SK-N-SH treated with all-trans-retinoic acid at 6 μM for 48 hours (cell line): ENCODE data around the gene SCAMP1.

Source experiments
- ATAC-seq: fragments of 200-7000 bp; cut with Tn5 transposase; 3 replicates; pipeline ENCODE4 v1.9.1; 2020; ENCODE audit warnings: mild to moderate bottlenecking, moderate library complexity
- ARNTL ChIP-seq: fragments of 450-650 bp; formaldehyde crosslinking; IDR thresholded peaks from 2 replicates; pipeline ENCODE4 v1.5.0; 2020; ENCODE audit warnings: low read depth, mild to moderate bottlenecking, moderate library complexity, borderline replicate concordance
- BACH2 ChIP-seq: fragments of 250-450 bp; sonication (Bioruptor Pico); IDR thresholded peaks from 2 replicates; pipeline ENCODE4 v1.9.0; 2021; ENCODE audit warnings: mild to moderate bottlenecking, borderline replicate concordance
- CSDC2 ChIP-seq: fragments of 250-450 bp; sonication (Bioruptor Pico); IDR thresholded peaks from 2 replicates; pipeline ENCODE4 v1.5.0; 2020; ENCODE audit warnings: mild to moderate bottlenecking, moderate library complexity
- ESRRG ChIP-seq: fragments of 250-450 bp; sonication (Bioruptor Pico); IDR thresholded peaks from 2 replicates; pipeline ENCODE4 v1.6.1; 2021; ENCODE audit warnings: mild to moderate bottlenecking
- GLIS3 ChIP-seq: fragments of 250-450 bp; sonication (Bioruptor Pico); IDR thresholded peaks from 2 replicates; pipeline ENCODE4 v1.5.0; 2020; ENCODE audit warnings: mild to moderate bottlenecking, moderate library complexity
- ISL1 ChIP-seq: fragments of 250-450 bp; sonication (Bioruptor Pico); IDR thresholded peaks from 2 replicates; pipeline ENCODE4 v2.1.2; 2022; ENCODE audit warnings: mild to moderate bottlenecking, moderate library complexity
- OSR1 ChIP-seq: fragments of 250-450 bp; sonication (Bioruptor Pico); IDR thresholded peaks from 2 replicates; pipeline ENCODE4 v1.8.0; 2022; ENCODE audit warnings: moderate library complexity, mild to moderate bottlenecking, inconsistent platforms
- RARB ChIP-seq: fragments of 250-450 bp; sonication (Bioruptor Pico); IDR thresholded peaks from 2 replicates; pipeline ENCODE4 v1.8.0; 2021; ENCODE audit warnings: mild to moderate bottlenecking, moderate library complexity
- SNAI2 ChIP-seq: fragments of 250-450 bp; sonication (Bioruptor Pico); IDR thresholded peaks from 2 replicates; pipeline ENCODE4 v1.5.0; 2020; ENCODE audit warnings: mild to moderate bottlenecking, moderate library complexity
- ZC3H10 ChIP-seq: fragments of 250-450 bp; sonication (Bioruptor Pico); IDR thresholded peaks from 2 replicates; pipeline ENCODE4 v1.5.1; 2021; ENCODE audit warnings: mild to moderate bottlenecking, moderate library complexity
- ZFP3 ChIP-seq: fragments of 250-450 bp; sonication (Bioruptor Pico); IDR thresholded peaks from 2 replicates; pipeline ENCODE4 v1.5.0; 2020; ENCODE audit warnings: mild to moderate bottlenecking, moderate library complexity
- ZFP30 ChIP-seq: fragments of 450-650 bp; formaldehyde crosslinking; IDR thresholded peaks from 2 replicates; pipeline ENCODE4 v1.5.0; 2022; ENCODE audit warnings: mild to moderate bottlenecking, moderate library complexity
- ZNF565 ChIP-seq: fragments of 450-650 bp; formaldehyde crosslinking; conservative IDR thresholded peaks from 2 replicates; pipeline ENCODE4 v1.5.0; 2020; ENCODE audit warnings: low read depth, mild to moderate bottlenecking, moderate library complexity
- ZNF70 ChIP-seq: fragments of 450-650 bp; formaldehyde crosslinking; IDR thresholded peaks from 2 replicates; pipeline ENCODE4 v1.5.0; 2020; ENCODE audit warnings: mild to moderate bottlenecking, moderate library complexity
- ZNF8 ChIP-seq: fragments of 450-650 bp; formaldehyde crosslinking; IDR thresholded peaks from 2 replicates; pipeline ENCODE4 v1.5.0; 2020; ENCODE audit warnings: mild to moderate bottlenecking, moderate library complexity
- TF ChIP-seq, protein P1 (sequence below): fragments of 250-450 bp; sonication (Bioruptor Pico); IDR thresholded peaks from 2 replicates; pipeline ENCODE4 v1.5.1; 2020; ENCODE audit warnings: low read depth, mild to moderate bottlenecking, moderate library complexity
- TF ChIP-seq, protein P2 (sequence below): fragments of 250-450 bp; sonication (Bioruptor Pico); IDR thresholded peaks from 2 replicates; pipeline ENCODE4 v1.8.0; 2020; ENCODE audit warnings: mild to moderate bottlenecking, moderate library complexity, borderline replicate concordance
- TF ChIP-seq, protein P3 (sequence below): fragments of 250-450 bp; sonication (Bioruptor Pico); IDR thresholded peaks from 2 replicates; pipeline ENCODE4 v1.5.0; 2020; ENCODE audit warnings: mild to moderate bottlenecking, moderate library complexity
- TF ChIP-seq, protein P4 (sequence below): fragments of 250-450 bp; sonication (Bioruptor Pico); IDR thresholded peaks from 2 replicates; pipeline ENCODE4 v1.5.1; 2021; ENCODE audit warnings: mild to moderate bottlenecking, moderate library complexity
- TF ChIP-seq, protein P5 (sequence below): fragments of 250-450 bp; sonication (Bioruptor Pico); IDR thresholded peaks from 2 replicates; pipeline ENCODE4 v1.8.0; 2021; ENCODE audit warnings: low read depth, mild to moderate bottlenecking, moderate library complexity, borderline replicate concordance

The SCAMP1 gene

DNA sequence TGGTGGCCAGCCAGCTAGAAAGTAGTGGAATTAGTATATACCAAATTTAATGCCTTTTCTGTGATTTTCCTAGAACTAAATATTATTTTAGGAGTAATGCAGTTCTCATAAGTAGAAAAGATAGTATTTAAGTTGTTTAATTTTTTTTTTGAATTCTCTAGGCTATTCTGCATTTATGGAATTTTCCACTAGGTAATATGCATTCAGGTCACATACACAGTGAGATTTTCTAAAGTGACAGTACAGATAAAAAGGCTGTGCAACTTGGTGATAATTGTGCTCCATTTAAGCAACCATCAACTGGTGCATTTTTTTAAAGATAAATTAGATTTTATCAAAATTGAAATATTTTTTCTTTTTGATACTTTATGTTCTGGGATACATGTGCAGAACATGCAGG is 111.5 kb downstream of the SCAMP1 start:
- no peak for TF ChIP-seq ARNTL (CRISPR knock-in tag)
- no peak for ATAC-seq

DNA sequence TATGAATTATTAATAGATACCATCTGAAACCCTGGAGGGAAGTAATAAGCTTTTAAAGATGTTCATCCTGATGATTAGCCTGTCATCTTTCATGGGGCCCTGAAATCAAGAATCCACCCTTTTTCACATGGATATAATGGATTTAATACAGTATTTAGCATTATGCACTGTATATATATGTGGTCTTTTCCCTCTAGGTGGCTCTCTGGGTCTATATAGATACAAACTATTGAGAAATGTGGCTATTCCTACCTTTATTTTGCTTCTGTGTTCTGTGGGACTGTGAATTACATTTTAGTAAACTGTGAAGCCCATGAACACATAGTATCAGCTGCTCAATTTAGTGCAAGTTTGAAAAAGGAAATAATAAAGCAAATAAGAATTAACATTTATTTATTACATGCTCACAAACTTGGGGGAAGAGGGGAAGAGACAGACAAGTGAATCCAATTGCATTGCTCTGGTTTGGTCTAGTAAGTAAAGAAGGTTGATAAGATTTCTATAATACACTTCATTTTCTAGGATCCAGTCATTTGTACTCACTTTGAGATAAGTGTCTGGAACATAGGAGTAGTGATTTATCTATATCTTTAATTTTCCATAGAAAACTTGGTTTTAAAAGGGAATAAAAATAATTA is 112.2 kb downstream of the SCAMP1 start:
- peak; percentile 94 for ATAC-seq
- TF ChIP-seq, protein P1, sequence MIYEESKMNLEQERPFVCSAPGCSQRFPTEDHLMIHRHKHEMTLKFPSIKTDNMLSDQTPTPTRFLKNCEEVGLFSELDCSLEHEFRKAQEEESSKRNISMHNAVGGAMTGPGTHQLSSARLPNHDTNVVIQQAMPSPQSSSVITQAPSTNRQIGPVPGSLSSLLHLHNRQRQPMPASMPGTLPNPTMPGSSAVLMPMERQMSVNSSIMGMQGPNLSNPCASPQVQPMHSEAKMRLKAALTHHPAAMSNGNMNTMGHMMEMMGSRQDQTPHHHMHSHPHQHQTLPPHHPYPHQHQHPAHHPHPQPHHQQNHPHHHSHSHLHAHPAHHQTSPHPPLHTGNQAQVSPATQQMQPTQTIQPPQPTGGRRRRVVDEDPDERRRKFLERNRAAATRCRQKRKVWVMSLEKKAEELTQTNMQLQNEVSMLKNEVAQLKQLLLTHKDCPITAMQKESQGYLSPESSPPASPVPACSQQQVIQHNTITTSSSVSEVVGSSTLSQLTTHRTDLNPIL (CRISPR knock-in tag): no peak
- TF ChIP-seq ZC3H10 (no peak), ZNF70 (no peak), BACH2 (CRISPR knock-in tag) (no peak), ZNF8 (no peak), ESRRG (no peak), GLIS3 (CRISPR knock-in tag) (no peak), OSR1 (CRISPR knock-in tag) (no peak), SNAI2 (no peak), ZNF565 (CRISPR knock-in tag) (no peak), RARB (CRISPR knock-in tag) (no peak), CSDC2 (CRISPR knock-in tag) (no peak), ZFP30 (no peak), ZFP3 (CRISPR knock-in tag) (no peak), ISL1 (CRISPR knock-in tag) (no peak), ARNTL (CRISPR knock-in tag) (no peak)
- TF ChIP-seq, protein P2, sequence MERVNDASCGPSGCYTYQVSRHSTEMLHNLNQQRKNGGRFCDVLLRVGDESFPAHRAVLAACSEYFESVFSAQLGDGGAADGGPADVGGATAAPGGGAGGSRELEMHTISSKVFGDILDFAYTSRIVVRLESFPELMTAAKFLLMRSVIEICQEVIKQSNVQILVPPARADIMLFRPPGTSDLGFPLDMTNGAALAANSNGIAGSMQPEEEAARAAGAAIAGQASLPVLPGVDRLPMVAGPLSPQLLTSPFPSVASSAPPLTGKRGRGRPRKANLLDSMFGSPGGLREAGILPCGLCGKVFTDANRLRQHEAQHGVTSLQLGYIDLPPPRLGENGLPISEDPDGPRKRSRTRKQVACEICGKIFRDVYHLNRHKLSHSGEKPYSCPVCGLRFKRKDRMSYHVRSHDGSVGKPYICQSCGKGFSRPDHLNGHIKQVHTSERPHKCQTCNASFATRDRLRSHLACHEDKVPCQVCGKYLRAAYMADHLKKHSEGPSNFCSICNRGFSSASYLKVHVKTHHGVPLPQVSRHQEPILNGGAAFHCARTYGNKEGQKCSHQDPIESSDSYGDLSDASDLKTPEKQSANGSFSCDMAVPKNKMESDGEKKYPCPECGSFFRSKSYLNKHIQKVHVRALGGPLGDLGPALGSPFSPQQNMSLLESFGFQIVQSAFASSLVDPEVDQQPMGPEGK (CRISPR knock-in tag): no peak
- TF ChIP-seq, protein P3, sequence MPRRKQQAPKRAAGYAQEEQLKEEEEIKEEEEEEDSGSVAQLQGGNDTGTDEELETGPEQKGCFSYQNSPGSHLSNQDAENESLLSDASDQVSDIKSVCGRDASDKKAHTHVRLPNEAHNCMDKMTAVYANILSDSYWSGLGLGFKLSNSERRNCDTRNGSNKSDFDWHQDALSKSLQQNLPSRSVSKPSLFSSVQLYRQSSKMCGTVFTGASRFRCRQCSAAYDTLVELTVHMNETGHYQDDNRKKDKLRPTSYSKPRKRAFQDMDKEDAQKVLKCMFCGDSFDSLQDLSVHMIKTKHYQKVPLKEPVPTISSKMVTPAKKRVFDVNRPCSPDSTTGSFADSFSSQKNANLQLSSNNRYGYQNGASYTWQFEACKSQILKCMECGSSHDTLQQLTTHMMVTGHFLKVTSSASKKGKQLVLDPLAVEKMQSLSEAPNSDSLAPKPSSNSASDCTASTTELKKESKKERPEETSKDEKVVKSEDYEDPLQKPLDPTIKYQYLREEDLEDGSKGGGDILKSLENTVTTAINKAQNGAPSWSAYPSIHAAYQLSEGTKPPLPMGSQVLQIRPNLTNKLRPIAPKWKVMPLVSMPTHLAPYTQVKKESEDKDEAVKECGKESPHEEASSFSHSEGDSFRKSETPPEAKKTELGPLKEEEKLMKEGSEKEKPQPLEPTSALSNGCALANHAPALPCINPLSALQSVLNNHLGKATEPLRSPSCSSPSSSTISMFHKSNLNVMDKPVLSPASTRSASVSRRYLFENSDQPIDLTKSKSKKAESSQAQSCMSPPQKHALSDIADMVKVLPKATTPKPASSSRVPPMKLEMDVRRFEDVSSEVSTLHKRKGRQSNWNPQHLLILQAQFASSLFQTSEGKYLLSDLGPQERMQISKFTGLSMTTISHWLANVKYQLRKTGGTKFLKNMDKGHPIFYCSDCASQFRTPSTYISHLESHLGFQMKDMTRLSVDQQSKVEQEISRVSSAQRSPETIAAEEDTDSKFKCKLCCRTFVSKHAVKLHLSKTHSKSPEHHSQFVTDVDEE (CRISPR knock-in tag): no peak
- TF ChIP-seq, protein P4, sequence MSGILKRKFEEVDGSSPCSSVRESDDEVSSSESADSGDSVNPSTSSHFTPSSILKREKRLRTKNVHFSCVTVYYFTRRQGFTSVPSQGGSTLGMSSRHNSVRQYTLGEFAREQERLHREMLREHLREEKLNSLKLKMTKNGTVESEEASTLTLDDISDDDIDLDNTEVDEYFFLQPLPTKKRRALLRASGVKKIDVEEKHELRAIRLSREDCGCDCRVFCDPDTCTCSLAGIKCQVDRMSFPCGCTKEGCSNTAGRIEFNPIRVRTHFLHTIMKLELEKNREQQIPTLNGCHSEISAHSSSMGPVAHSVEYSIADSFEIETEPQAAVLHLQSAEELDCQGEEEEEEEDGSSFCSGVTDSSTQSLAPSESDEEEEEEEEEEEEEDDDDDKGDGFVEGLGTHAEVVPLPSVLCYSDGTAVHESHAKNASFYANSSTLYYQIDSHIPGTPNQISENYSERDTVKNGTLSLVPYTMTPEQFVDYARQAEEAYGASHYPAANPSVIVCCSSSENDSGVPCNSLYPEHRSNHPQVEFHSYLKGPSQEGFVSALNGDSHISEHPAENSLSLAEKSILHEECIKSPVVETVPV (CRISPR knock-in tag): no peak
- TF ChIP-seq, protein P5, sequence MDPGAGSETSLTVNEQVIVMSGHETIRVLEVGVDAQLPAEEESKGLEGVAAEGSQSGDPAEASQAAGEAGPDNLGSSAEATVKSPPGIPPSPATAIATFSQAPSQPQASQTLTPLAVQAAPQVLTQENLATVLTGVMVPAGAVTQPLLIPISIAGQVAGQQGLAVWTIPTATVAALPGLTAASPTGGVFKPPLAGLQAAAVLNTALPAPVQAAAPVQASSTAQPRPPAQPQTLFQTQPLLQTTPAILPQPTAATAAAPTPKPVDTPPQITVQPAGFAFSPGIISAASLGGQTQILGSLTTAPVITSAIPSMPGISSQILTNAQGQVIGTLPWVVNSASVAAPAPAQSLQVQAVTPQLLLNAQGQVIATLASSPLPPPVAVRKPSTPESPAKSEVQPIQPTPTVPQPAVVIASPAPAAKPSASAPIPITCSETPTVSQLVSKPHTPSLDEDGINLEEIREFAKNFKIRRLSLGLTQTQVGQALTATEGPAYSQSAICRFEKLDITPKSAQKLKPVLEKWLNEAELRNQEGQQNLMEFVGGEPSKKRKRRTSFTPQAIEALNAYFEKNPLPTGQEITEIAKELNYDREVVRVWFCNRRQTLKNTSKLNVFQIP (CRISPR knock-in tag): no peak

DNA sequence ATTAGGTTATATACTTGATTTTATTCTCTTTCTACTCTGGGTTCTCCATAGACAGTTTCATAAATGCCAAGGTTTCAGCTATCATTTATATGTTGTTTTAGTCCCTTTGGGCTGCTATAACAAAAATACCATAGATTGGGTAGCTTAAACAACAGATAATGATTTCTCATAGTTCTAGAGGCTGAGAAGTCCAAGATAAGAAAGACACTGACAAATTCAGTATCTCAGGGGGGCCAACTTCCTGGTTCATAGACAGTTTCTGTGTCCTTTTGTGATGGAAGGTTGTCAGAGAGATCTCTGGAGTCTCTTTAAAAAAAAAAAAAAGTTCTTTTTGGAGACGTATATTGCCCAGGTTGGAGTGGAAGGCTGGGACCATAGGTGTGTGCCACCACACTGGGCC is 113.3 kb downstream of the SCAMP1 start:
- ATAC-seq: no peak
- no peak for TF ChIP-seq ZNF70
- TF ChIP-seq, protein P1 (CRISPR knock-in tag): no peak
- no peak for TF ChIP-seq RARB (CRISPR knock-in tag)
- TF ChIP-seq ARNTL (CRISPR knock-in tag): no peak
- TF ChIP-seq, protein P5 (CRISPR knock-in tag): no peak
- no peak for TF ChIP-seq BACH2 (CRISPR knock-in tag)
